ENCODE measurements around the gene RNASE2.
"Not testable (repeated sequence)": the region's sequence is repeated elsewhere in the genome, so short reads cannot be mapped to it uniquely, and the experiment has no call there.

RNASE2 gene

GRCh38 chr14:20982646-20983369, 27.5 kb downstream of the RNASE2 start:
- no peak for DNase-seq (ENCODE audit: low spot score)

- not testable (repeated sequence) for DNase-seq (ENCODE audit: low spot score)
Measured at GRCh38 chr14:20985650-20986049, 30.4 kb downstream of the RNASE2 start.

GRCh38 chr14:20986811-20987210, 31.5 kb downstream of the RNASE2 start:
- no peak for DNase-seq (ENCODE audit: low spot score)

- no peak for DNase-seq (ENCODE audit: low spot score)
Measured at GRCh38 chr14:20988717-20989470, 33.6 kb downstream of the RNASE2 start.

- DNase-seq (ENCODE audit: low spot score), result no peak
Measured at GRCh38 chr14:20989471-20989786, 34.1 kb downstream of the RNASE2 start.

GRCh38 chr14:20989787-20990600, 34.7 kb downstream of the RNASE2 start, which contains the start of gene METTL17:
TSS of gene METTL17 (plus strand) at chr14:20989980. CDS start at chr14:20990003, 23 bp downstream.
- DNase-seq (ENCODE audit: low spot score), result peak; percentile 96

GRCh38 chr14:20996521-20996920, 41.2 kb downstream of the RNASE2 start:
- DNase-seq (ENCODE audit: low spot score), result no peak

GRCh38 chr14:20997115-20997514, 41.8 kb downstream of the RNASE2 start:
- no peak for DNase-seq (ENCODE audit: low spot score)

GRCh38 chr14:20997564-20997963, 42.3 kb downstream of the RNASE2 start:
- DNase-seq (ENCODE audit: low spot score), result no peak

- DNase-seq (ENCODE audit: low spot score), result no peak
Measured at GRCh38 chr14:20998139-20998538, 42.9 kb downstream of the RNASE2 start.

- no peak for DNase-seq (ENCODE audit: low spot score)
Measured at GRCh38 chr14:20998674-20999366, 43.5 kb downstream of the RNASE2 start, which contains the start of gene SLC39A2. TSS of gene SLC39A2 (plus strand) at chr14:20999293. CDS start at chr14:20999447, 154 bp downstream.

GRCh38 chr14:20999591-20999990, 44.3 kb downstream of the RNASE2 start:
- no peak for DNase-seq (ENCODE audit: low spot score)

GRCh38 chr14:21001218-21001617, 45.9 kb downstream of the RNASE2 start:
- no peak for DNase-seq (ENCODE audit: low spot score)

GRCh38 chr14:21003788-21004346, 48.6 kb downstream of the RNASE2 start:
- DNase-seq (ENCODE audit: low spot score), result peak; percentile 35

Small RNA genes within 50 kb of the gene (small RNA-seq; reads per million reads assigned to genes)
- 0 reads per million in 2 experiments for gene RN7SL189P

All from SK-N-DZ (cell line).